ENCODE data around the gene CCDC148.

DNA sequence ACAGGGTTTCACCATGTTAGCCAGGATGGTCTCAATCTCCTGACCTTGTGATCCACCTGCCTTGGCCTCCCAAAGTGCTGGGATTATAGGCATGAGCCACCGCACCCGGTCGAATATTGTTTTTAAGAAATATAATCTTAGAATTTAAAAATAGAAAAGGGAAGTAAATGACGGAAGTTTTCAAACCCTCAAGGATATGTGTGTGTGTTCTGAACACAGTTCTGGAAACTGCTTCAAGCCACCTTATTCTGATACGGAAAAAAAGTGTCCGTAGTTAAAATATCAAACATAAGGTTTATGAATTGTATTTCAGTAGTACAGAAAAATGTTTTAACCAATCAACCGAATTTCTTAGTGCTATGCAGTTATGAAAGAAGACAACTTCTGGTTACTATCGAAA, 239.0 kb downstream of the CCDC148 start:
- TF ChIP-seq, protein P1, sequence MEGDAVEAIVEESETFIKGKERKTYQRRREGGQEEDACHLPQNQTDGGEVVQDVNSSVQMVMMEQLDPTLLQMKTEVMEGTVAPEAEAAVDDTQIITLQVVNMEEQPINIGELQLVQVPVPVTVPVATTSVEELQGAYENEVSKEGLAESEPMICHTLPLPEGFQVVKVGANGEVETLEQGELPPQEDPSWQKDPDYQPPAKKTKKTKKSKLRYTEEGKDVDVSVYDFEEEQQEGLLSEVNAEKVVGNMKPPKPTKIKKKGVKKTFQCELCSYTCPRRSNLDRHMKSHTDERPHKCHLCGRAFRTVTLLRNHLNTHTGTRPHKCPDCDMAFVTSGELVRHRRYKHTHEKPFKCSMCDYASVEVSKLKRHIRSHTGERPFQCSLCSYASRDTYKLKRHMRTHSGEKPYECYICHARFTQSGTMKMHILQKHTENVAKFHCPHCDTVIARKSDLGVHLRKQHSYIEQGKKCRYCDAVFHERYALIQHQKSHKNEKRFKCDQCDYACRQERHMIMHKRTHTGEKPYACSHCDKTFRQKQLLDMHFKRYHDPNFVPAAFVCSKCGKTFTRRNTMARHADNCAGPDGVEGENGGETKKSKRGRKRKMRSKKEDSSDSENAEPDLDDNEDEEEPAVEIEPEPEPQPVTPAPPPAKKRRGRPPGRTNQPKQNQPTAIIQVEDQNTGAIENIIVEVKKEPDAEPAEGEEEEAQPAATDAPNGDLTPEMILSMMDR (IDR thresholded peaks at IDR 0.05; ENCODE audit: extremely low read depth in 1 of 2, insufficient read depth in 1 of 2, low read depth in 1 of 2, low read length in 2 of 2): no peak
- TF ChIP-seq EZH2 (IDR thresholded peaks at IDR 0.05; ENCODE audit: borderline replicate concordance, low read depth, low read length, severe bottlenecking) (no peak), POLR2A (IDR thresholded peaks at IDR 0.05; ENCODE audit: low read depth, low read length) (no peak), JUN (IDR thresholded peaks at IDR 0.05; ENCODE audit: borderline replicate concordance, insufficient read depth, insufficient read length, low read depth) (no peak)

All from endothelial cell of umbilical vein (primary cell).